A549 treated with Hydrocortisone at 1 μM for 4 hours (cell line): Measurements from ENCODE around the gene FGFBP3. TPM values are rescaled to one million over a fixed set of nuclear protein-coding genes. Genes with fewer than 3 reads are reported as not detected.

Source experiments
- total RNA-seq: library from RNA; stranded (reverse); fragments of 200-300 nt; extraction: Qiagen RNA extraction; gene quantifications from 5 replicates; pipeline ENCODE4 v1.2.3, GENCODE V29; 2022

Gene FGFBP3
- 2.1 to 2.6 TPM (median 2.5 TPM) in 5 replicates for total RNA-seq

GRCh38 chr10:91909117-91909677, at the start of gene FGFBP3:
TSS of gene FGFBP3 (minus strand) at chr10:91909486. CDS start at chr10:91908969, 517 bp downstream.

GRCh38 chr10:91923371-91924211, 14.3 kb upstream of the FGFBP3 start, which contains the start of gene BTAF1:
TSS of gene BTAF1 (plus strand) at chr10:91923770. CDS start at chr10:91924077, 307 bp downstream.

Other genes with a start within 250 kb of the FGFBP3 start
- gene TNKS2, start 111.1 kb downstream of the FGFBP3 start, total RNA-seq = 14.3 to 25.0 TPM (median 19.9 TPM) in 5 replicates
- 9.4 to 15.8 TPM (median 12.4 TPM) in 5 replicates for gene BTAF1, start 14.3 kb upstream of the FGFBP3 start, total RNA-seq